NCI-H82 treated with DMSO at 0.1 percent for 48 hours (cell line): ENCODE measurements around the gene TRDN.

Experiments used
- DNase-seq: peaks from one replicate; lab custom pipeline; 2025; ENCODE audit not compliant: unreplicated experiment; lab: John Stamatoyannopoulos, UW

TRDN gene

GRCh38 chr6:123418071-123418470 lies 218.7 kb downstream of the TRDN start:
- no peak for DNase-seq

DNA sequence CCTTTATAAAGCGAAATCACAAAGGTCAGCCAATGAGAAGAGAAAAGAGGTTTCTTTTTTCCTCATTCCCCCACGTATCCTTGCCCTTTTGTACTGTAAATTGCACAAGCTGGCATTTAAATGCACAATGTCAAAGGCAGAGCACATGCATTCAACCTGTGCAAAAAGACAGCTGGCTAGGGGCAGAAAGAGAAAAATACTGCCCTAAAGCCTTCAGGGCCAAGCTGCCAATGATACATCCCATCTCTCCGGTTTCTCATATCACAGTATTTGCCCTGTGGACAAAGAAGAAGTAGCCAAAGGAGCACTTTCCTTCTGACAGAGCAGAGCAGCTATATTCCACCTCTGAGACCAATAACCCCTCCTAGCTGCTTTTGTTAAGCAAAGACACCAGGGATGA lies 219.2 kb downstream of the TRDN start:
- no peak for DNase-seq

DNA sequence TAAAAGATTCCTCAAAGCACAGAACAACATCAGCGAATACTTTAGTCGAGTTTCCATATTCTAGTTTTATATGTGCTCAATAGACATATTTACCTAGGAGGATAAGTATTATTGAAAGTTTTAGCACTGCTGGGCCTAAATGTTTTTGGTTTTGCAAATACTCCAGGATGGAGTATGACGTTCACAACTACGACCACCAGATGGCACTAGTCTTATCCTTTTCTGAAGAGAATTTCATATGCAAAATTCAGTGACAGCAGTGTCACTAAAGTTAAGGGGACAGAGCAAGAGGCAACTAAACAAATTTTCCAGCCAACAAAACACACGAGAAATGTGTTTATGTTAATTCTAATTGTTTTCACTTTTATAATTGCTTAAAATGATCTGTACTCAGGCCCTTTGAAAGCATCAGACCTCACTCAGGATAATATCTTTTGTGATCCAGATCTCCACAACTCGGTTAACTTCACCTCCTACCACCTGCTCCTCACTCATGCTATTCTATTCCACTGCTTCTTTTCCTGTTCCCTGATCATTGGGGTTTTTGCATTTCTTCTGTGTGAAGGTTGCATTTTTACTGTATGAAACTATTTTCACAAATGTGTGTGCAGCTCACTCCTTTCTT lies 220.8 kb downstream of the TRDN start:
- peak; percentile 24 for DNase-seq

GRCh38 chr6:123404975-123405374 lies 231.8 kb downstream of the TRDN start:
- no peak for DNase-seq

- no peak for DNase-seq
Measured at GRCh38 chr6:123402052-123402451, 234.7 kb downstream of the TRDN start.

GRCh38 chr6:123398072-123398471 lies 238.7 kb downstream of the TRDN start:
- no peak for DNase-seq

- DNase-seq, result no peak
Measured at GRCh38 chr6:123393331-123393730, 243.4 kb downstream of the TRDN start.

GRCh38 chr6:123383718-123384117 lies 253.0 kb downstream of the TRDN start:
- DNase-seq, result no peak

- peak; percentile 14 for DNase-seq
Measured at GRCh38 chr6:123380257-123380656, 256.5 kb downstream of the TRDN start.

GRCh38 chr6:123372737-123373136 lies 264.0 kb downstream of the TRDN start:
- no peak for DNase-seq

- no peak for DNase-seq
Measured at GRCh38 chr6:123363912-123364311, 272.8 kb downstream of the TRDN start.

- no peak for DNase-seq
Measured at GRCh38 chr6:123360359-123360758, 276.4 kb downstream of the TRDN start.

DNA sequence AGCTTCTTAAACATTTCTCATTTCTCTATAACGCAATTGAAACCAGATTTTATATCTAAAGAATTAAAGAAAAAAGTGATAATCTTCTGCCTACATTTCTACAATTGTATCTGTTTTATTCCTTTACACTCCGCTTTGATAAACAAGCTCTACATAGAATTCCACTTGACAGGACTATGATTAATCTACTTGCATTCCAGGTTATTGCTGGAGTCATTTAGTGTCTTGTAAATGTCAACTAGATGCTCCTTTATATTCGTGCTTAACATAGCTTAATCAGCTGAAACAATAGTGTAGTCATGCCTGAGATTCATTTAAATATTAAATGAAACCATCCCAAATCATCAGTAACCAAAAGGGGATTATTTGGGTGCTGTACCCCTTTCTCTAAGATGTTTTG lies 284.0 kb downstream of the TRDN start:
- DNase-seq, result no peak

DNA sequence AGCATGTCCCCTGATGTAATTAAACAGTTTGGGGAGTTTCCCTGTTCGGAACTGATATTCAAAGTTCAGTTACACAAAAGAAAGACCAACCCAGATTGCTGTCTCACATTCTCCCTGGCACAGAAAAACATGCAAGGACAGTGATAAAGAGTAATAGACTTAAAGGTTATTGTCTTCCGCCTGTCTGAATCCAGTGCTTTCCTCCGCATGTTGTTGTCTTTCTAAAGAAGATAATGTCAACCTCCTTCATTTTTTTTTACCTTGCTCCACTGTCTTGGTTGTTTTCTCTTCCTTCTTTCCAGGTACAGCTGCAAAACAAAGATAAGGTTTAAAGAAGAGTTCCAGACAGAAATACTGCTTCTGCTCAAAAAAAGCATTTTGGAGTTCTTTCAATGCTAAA lies 284.5 kb downstream of the TRDN start:
- no peak for DNase-seq

- DNase-seq, result no peak
Measured at GRCh38 chr6:123343836-123344235, 292.9 kb downstream of the TRDN start.

- DNase-seq, result no peak
Measured at GRCh38 chr6:123338394-123338793, 298.4 kb downstream of the TRDN start.

GRCh38 chr6:123333000-123333756 lies 303.6 kb downstream of the TRDN start:
- DNase-seq, result no peak

DNA sequence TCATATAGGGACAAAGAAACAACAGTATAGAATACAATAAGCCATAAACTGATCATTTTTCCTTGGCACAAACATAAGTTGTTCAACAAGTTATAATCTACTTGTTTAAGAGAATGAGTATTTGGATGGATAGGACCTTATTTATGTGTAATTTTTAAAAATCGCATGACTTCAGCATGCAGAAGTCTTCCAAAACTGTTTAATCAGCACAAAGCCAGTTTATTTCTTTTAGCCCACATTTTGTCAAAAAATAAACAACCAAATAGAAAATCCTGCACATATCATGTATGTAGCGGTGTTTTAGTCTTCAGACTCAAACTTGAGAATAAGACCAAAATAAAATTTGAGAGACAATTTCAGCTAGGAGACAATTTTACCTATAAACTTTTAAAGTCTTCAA lies 304.7 kb downstream of the TRDN start:
- DNase-seq, result no peak

- no peak for DNase-seq
Measured at GRCh38 chr6:123329337-123329736, 307.4 kb downstream of the TRDN start.

DNA sequence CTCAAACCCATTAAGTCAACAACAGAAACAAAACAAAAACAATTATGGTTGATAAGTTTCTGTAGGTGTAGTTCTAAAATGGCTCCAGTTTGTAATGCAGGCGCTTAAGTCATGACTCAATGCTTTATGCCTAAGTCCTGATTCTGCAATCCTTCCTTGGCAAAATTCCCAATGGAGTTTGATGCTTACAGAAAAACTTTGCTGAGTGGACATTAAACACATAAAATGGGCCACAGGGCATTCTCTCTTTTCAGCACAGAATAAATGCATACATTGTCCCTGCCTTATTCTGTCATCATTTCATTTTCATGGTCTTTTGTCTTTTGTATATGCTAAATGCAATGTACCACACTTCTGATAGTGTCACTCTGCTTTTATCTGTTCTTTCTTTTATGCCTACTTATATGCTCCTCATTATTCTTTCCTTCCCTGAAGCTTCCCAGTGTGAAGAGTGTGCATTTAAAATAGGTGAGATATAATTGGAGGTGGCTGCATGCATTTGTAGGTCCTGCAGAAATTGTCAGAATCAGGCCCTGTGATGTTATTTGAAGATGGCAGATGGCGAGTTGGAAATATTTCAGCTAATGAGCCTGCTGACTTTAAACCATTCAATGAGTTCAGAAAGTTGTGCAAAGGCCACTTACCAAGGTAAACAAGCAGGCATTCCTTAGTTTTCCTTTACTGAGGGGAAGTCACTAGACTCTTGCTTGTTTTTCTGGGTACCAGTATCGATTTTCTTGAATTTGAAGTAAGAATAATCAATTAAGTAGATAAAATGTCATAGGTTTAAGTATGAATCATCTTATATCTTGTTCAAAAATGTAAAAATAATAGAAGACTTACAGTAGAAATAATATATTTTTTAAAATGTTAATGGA lies 313.1 kb downstream of the TRDN start:
- DNase-seq, result no peak

DNA sequence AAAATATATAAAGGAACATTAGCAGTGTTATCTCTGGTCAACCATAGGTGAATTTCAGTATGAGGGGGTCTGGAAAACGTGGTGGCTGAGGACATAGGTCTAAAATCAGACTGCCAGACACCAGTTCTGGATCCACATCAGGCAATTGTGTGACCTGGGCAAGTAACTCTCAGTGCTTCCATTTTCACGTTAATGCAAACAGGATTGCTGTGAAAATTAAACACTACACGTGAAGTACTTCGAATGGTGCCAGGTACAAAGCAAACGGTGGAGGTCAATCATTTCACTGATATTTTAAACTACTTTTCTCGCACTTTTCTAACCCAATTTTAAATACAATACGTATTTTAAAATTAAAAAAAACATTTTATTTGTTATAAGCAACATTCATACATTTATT lies 315.7 kb downstream of the TRDN start:
- DNase-seq, result no peak
